HUES64 (cell line): Measurements from ENCODE around the gene NXN.
"Not testable (repeated sequence)": the region's sequence is repeated elsewhere in the genome, so short reads cannot be mapped to it uniquely, and the experiment has no call there.

Source experiments
- H3K27ac ChIP-seq: 2 replicates; pipeline ENCODE4 v1.7.0; 2013; ENCODE audit warnings: low read depth, low read length, inconsistent platforms
- H3K27me3 ChIP-seq: 2 replicates; pipeline ENCODE4 v1.6.1; 2013; ENCODE audit warnings: mild to moderate bottlenecking, low read length; ENCODE audit not compliant: insufficient read depth
- H3K36me3 ChIP-seq: 2 replicates; pipeline ENCODE4 v1.6.1; 2013; ENCODE audit warnings: mild to moderate bottlenecking, low read length; ENCODE audit not compliant: insufficient read depth
- H3K4me1 ChIP-seq: 2 replicates; pipeline ENCODE4 v1.6.1; 2013; ENCODE audit warnings: mild to moderate bottlenecking, low read length, moderate library complexity; ENCODE audit not compliant: insufficient read depth
- H3K4me3 ChIP-seq: 2 replicates; pipeline ENCODE4 v1.5.1; 2013; ENCODE audit warnings: mild to moderate bottlenecking, low read length, moderate library complexity
- H3K9ac ChIP-seq: 2 replicates; pipeline ENCODE4 v1.6.1; 2013; ENCODE audit warnings: mild to moderate bottlenecking, low read depth, low read length
- H3K9me3 ChIP-seq: 2 replicates; pipeline ENCODE4 v1.6.1; 2013; ENCODE audit warnings: low read depth, low read length; ENCODE audit not compliant: insufficient read depth
- WGBS: fragments of 150-250, 120-280 bp; methylation state at CpG from one replicate; pipeline ENCODE4 v1.1.7; 2013; ENCODE audit warnings: missing lambda C conversion rate; 5-methylcytosine and 5-hydroxymethylcytosine counted together

NXN gene

DNA sequence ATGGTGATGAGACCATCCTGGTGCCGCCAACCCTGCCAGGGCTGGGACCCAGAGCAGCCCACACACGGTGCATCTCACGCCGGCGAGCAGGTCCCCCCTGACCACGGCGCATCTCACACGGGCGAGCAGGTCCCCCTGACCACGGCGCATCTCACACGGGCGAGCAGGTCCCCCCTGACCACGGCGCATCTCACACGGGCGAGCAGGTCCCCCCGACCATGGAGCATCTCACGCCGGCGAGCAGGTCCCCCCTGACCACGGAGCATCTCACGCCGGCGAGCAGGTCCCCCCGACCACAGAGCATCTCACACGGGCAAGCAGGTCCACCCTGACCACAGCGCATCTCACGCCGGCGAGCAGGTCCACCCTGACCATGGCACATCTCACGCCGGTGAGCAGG is 138.3 kb downstream of the NXN start:
- Histone ChIP-seq H3K4me3 (no peak overlapping the region), H3K9ac (no peak overlapping the region), H3K9me3 (no peaks in the 10 kb centered on the region), H3K27me3 (no peaks in the 10 kb centered on the region), H3K4me1 (peaks cover 4% of the 10 kb centered on the region; the same call in 1 of the 2 replicates), H3K27ac (no peak overlapping the region), H3K36me3 (no peaks in the 10 kb centered on the region)
- WGBS, result 75% methylated on average over 33 of the region's 33 CpGs

DNA sequence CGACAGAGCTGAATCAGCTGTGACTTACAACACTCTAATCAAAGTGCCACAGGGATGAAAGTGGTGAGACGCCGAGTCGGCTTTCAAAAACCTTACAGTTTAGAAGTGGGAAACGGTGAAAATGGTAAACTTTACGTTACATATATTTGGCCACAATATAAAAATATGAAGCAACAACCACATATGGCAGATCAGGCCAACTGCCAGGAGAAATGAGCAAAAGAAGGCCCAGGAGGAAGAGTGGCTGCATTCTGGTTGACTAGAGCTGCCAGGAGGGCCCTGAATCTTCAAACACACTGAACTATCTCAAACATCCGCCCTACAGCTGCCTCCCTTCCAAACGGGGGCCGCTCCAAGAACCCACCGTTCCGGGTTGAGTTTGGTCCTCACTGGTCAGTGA is 141.1 kb downstream of the NXN start:
- Histone ChIP-seq H3K4me1 (peaks cover 7% of the 10 kb centered on the region; the same call in 1 of the 2 replicates), H3K27me3 (no peaks in the 10 kb centered on the region), H3K9me3 (no peaks in the 10 kb centered on the region), H3K36me3 (no peaks in the 10 kb centered on the region), H3K27ac (no peak overlapping the region), H3K9ac (no peak overlapping the region), H3K4me3 (no peak overlapping the region)
- 97% methylated on average over 9 of the region's 11 CpGs for WGBS

DNA sequence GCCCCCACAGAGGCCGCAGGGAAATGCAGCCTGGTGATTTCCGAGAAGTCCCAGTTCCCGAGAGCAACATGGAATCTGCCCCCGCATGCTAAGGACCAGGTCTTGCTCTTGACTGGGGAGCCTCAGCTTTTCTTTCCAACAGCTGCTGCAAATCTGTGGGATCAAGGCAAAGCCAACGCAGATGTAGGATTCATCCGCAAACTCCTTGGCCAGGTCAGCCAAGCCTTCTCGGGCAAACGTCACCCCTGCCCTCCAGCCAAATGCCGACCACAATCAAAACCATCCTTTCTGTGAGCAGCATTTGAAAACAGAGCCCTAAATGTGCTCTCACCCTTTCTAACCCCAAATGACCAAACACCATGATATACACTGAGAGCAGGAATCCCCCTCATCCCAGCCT is 143.4 kb downstream of the NXN start:
- Histone ChIP-seq H3K36me3 (no peaks in the 10 kb centered on the region), H3K9ac (peak overlapping the region; percentile 31), H3K4me1 (peaks cover 7% of the 10 kb centered on the region; the same call in 1 of the 2 replicates), H3K4me3 (no peak overlapping the region; the same call in 1 of the 2 replicates), H3K27ac (peak overlapping the region; percentile 93), H3K9me3 (no peaks in the 10 kb centered on the region), H3K27me3 (no peaks in the 10 kb centered on the region)
- 59% methylated on average over 9 of the region's 9 CpGs for WGBS

DNA sequence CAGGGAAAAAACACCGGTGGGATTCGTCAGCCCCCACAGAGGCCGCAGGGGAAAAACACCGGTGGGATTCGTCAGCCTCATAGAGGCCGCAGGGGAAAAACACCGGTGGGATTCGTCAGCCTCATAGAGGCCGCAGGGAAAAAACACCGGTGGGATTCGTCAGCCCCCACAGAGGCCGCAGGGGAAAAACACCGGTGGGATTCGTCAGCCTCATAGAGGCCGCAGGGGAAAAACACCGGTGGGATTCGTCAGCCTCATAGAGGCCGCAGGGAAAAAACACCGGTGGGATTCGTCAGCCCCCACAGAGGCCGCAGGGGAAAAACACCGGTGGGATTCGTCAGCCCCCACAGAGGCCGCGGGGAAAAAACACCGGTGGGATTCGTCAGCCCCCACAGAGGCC is 143.9 kb downstream of the NXN start:
- Histone ChIP-seq H3K27ac (peak overlapping the region; percentile 93), H3K9ac (peak overlapping the region; percentile 31)
- H3K9me3 ChIP-seq, H3K27me3 ChIP-seq, H3K4me3 ChIP-seq, H3K4me1 ChIP-seq, H3K36me3 ChIP-seq: not testable (repeated sequence)
- WGBS, result 17% methylated on average over 4 of the region's 27 CpGs

DNA sequence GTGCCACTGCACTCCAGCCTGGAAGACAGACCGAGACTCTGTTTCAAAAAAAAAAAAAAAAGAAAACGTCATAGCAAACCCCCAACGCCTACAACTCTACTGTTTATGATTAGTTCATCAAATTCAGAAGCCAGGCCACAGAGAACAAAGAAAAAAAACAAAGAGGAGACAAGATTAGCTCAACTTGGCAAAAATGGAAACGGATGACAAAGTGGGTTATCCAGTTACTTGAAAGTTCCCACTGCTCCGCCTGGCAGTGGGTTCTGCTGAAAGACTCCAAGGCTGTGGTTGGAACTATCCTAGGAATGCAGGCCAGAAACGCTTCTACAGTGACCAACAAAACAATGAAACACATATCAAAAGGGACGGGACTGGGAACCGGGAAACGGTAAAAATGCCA is 144.3 kb downstream of the NXN start:
- H3K27ac ChIP-seq, result peak overlapping the region; percentile 69
- no peaks in the 10 kb centered on the region for H3K9me3 ChIP-seq
- no peaks in the 10 kb centered on the region for H3K36me3 ChIP-seq
- no peaks in the 10 kb centered on the region for H3K27me3 ChIP-seq
- 34% methylated on average over 8 of the region's 9 CpGs for WGBS
- H3K4me3 ChIP-seq, result 0 out of 2 replicates have a peak overlapping the region, but pooled peaks have one; percentile 3
- no peak overlapping the region; the same call in none of the 2 replicates for H3K9ac ChIP-seq
- H3K4me1 ChIP-seq, result peaks cover 7% of the 10 kb centered on the region; the same call in 1 of the 2 replicates

DNA sequence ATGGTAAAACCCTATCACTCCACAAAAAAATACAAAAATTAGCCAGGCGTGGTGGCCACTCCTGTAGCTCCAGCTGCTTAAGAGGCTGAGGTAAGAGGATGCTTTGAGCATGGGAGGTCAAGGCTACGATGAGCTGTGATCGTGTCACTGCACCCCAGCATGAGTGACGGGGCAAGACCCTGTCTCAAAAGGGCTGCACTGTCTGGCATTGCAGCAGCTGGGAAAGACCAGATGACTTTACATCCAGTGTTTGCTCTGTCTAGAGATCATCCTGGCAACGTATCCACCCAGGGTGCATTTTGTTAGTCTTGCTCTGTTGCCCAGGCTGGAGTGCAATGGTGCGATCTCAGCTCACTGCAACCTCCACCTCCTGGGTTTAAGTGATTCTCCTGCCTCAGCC is 145.4 kb downstream of the NXN start:
- no peaks in the 10 kb centered on the region for H3K27me3 ChIP-seq

DNA sequence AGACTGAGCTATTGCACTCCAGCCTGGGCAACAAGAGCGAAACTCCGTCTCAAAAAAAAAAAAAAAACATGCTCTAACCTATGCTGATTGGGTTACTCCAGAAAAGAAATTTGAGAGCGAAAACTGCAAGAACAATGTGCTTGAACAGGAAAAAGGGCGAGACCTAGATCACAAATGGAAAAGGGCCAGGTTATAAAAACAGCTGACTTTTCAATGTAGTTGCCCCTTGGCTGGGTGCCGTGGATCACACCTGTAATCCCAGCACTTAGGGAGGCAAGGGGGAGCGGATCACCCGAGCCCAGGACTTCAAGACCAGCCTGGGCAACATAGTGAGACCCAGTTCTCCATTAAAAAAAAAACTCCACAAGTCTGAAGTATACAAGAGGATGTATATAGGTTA is 148.6 kb downstream of the NXN start:
- Histone ChIP-seq H3K36me3 (peaks cover under 1% of the 10 kb centered on the region; the same call in 1 of the 2 replicates), H3K4me3 (no peak overlapping the region), H3K9me3 (no peaks in the 10 kb centered on the region), H3K4me1 (no peaks in the 10 kb centered on the region; the same call in 1 of the 2 replicates), H3K27me3 (no peaks in the 10 kb centered on the region), H3K27ac (no peak overlapping the region), H3K9ac (no peak overlapping the region)
- WGBS, result 90% methylated on average over 7 of the region's 7 CpGs

More for the DNA sequence above, 145.4 kb downstream of the NXN start:
- no peaks in the 10 kb centered on the region for H3K9me3 ChIP-seq
- H3K36me3 ChIP-seq, result no peaks in the 10 kb centered on the region
- WGBS, result 98% methylated on average over 6 of the region's 6 CpGs
- peaks cover 7% of the 10 kb centered on the region; the same call in 1 of the 2 replicates for H3K4me1 ChIP-seq
- no peak overlapping the region for H3K9ac ChIP-seq
- no peak overlapping the region for H3K4me3 ChIP-seq
- H3K27ac ChIP-seq, result no peak overlapping the region

DNA sequence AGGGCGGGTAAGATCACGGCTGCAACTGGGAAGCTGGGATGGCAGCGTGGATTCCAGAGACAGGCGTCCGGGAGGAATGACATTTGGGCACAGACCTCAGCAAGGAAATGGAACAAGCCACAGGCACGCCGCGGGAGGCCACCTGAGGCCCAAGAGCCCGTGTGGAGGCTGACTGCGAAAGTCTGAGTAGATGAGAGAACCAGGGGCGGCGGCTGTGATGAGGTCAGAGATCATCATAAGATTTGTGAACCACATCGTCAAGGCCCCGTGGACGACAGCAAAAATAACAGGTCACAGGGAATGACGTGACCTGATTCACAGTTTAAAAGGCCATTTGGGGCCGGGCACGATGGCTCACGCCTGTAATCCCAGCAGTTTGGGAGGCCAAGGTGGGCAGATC is 149.2 kb downstream of the NXN start:
- 84% methylated on average over 19 of the region's 19 CpGs for WGBS
- Histone ChIP-seq H3K27me3 (no peaks in the 10 kb centered on the region), H3K27ac (no peak overlapping the region), H3K9ac (no peak overlapping the region), H3K36me3 (peaks cover 6% of the 10 kb centered on the region), H3K4me1 (no peaks in the 10 kb centered on the region; the same call in 1 of the 2 replicates), H3K9me3 (no peaks in the 10 kb centered on the region), H3K4me3 (no peak overlapping the region)

DNA sequence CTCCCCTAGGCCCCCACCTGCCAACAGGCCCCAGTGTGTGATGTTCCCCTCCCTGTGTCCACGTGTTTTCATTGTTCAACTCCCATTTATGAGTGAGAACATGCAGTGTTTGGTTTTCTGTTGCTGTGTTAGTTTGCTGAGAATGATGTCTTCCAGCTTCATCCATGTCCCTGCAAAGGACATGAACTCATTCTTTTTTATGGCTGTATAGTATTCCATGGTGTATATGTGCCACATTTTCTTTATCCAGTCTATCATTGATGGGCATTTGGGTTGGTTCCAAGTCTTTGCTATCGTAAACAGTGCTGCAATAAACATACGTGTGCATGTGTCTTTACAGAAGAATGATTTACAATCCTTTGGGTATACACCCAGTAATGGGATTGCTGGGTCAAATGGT is 150.0 kb downstream of the NXN start:
- not testable (repeated sequence) for H3K9ac ChIP-seq, H3K4me3 ChIP-seq, H3K27ac ChIP-seq, H3K4me1 ChIP-seq, H3K27me3 ChIP-seq, H3K9me3 ChIP-seq
- WGBS, result 83% methylated on average over 1 of the region's 3 CpGs
- H3K36me3 ChIP-seq, result peaks cover 14% of the 10 kb centered on the region

DNA sequence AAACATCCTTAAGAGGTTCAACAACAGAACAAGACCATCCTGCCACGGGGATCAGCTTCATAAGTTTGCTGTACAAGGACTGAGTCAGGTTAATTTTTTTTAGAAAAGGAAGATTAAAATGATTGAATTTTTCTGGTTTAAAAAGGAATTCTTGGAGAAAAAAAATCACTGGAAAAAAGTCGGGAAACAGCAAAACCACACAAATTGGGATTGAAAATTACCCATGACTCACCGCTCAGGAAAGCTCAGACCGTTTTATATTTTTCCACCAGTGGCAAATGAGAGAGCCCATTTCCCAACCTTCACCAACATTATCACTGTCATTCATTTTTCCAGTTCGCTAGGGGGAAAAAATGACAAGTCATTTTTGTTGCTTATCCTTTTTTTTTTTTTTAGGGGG is 150.8 kb downstream of the NXN start:
- Histone ChIP-seq H3K36me3 (peaks cover 19% of the 10 kb centered on the region), H3K9ac (no peak overlapping the region), H3K4me1 (no peaks in the 10 kb centered on the region), H3K27me3 (no peaks in the 10 kb centered on the region), H3K27ac (no peak overlapping the region), H3K9me3 (no peaks in the 10 kb centered on the region), H3K4me3 (no peak overlapping the region)
- WGBS, result 97% methylated on average over 5 of the region's 5 CpGs

DNA sequence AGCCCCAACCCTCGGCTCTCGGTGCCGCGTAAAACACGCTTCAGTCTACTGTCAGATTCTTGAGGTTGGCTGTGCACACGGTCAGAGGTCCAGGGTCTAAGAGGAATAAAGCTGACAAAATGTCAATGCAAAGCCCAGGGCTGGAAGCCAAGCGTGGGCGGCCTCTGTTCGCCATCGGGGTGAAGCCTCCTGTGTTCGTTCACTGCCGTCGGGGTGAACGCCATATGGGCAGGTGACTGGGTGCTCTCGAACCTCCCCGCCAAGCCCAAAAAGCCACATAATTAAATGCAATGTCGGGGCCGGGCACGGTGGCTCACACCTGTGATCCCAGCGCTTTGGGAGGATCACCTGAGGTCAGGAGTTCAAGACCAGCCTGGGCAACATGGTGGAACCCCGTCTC is 152.8 kb downstream of the NXN start:
- Histone ChIP-seq H3K4me1 (no peaks in the 10 kb centered on the region), H3K27me3 (no peaks in the 10 kb centered on the region), H3K27ac (no peak overlapping the region), H3K4me3 (no peak overlapping the region), H3K9ac (no peak overlapping the region), H3K36me3 (peaks cover 36% of the 10 kb centered on the region), H3K9me3 (no peaks in the 10 kb centered on the region)
- 97% methylated on average over 21 of the region's 21 CpGs for WGBS

DNA sequence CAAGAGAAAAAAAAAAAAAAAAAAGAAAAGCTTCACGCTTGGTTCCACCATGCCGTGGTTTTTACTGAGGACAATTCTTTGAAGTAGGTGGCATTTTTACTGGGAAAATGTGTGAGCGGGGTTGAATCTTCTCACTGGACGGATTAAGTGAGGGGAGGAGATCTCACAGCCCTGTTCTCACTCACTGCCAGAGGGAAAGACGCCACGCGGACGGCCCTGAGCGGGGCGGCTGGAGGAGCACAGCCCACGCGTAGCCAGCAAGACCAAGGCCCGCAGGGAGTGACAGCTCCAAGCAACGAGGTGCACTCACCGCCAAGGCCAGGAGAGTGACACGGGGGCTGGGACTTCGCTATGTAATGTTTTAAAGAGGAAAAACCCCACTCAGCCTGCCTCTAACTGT is 154.4 kb downstream of the NXN start:
- H3K9me3 ChIP-seq, result no peaks in the 10 kb centered on the region
- H3K9ac ChIP-seq, result no peak overlapping the region
- 90% methylated on average over 17 of the region's 17 CpGs for WGBS
- no peaks in the 10 kb centered on the region for H3K4me1 ChIP-seq
- H3K27ac ChIP-seq, result no peak overlapping the region
- H3K27me3 ChIP-seq, result no peaks in the 10 kb centered on the region
- H3K36me3 ChIP-seq, result peaks cover 38% of the 10 kb centered on the region
- no peak overlapping the region for H3K4me3 ChIP-seq
